ENCODE measurements around the gene HECTD1.
"Not testable (repeated sequence)": the region's sequence is repeated elsewhere in the genome, so short reads cannot be mapped to it uniquely, and the experiment has no call there.

HECTD1 gene

DNA sequence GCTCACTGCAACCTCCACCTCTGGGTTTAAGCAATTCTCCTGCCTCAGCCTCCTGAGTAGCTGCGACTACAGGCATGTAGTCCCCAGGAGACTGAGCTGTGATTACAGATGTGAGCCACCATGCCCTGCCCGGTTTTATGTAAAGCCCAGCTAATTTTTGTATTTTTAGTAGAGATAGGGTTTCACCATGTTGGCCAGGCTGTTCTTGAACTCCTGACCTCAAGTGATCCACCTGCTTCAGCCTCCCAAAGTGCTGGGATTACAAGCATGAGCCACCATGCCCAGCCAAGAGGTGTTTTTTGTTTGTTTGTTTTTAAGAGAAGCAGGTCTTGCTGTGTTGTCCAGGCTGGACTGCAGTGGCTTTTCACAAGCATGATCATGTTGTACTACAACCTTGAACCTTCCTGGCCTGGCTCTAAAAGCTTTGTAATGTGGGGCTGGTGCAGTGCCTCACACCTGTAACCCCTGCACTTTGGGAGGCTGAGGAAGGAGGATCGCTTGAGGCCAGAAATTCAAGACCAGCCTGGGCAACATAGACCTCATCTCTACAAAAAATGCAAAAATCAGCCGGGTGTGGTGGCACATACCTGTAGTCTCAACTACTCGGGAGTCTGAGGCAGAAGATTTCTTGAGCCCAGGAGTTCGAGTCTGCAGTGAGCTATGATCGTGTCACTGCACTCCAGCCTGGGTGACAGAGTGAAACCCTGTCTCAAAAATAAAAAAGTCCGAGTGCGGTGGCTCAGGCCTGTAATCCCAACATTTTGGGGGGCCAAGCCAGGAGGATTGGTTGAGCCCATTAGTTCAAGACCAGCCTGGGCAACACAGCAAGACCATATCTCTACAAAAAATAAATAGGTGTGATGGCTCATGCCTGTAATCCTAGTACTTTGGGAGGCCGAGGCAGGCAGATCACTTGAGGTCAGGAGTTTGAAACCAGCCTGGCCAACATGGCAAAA lies 113.4 kb downstream of the HECTD1 start:
- not testable (repeated sequence) for DNase-seq

GRCh38 chr14:31092160-31092708 lies 115.4 kb downstream of the HECTD1 start:
- DNase-seq, result no peak

DNA sequence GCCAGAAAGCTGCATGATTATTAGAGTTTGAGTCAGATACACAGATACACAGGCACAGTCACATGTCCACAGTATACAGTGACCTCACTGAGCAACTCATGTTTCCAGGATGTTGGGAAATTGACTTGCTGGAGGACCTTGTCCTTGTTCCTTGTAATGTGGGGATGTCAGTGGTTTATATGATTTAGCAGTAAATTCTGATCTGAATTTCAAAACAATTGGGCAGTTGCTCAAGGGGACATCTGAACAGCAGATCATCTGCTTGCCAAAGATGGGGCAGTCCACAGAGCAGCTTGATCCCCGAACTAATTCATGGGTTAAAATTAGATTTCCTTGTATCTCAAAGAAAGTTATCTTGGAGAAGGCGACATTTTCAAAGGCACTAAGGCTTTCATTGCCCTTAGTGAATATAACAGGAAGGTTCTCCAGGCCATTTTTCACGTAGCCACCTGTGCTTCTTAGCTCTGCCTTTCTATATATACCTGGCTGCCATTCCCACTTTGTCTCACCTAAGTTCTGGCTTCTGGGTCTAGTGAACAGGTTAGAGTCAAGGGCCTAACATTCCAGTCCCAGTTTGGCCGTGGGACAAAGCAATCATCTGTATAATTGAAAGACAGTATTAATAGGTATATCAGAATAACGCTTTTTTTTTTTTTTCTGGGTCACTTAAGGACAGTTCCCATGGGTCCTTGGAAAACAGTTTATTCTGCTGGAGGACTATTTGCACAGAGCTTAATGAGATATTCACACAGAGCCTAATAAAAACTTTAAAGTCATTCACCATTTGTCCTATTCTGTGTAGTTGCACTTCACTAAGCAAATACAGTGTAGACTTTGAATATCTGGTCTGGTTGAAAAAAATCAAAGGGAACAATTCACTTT lies 116.5 kb downstream of the HECTD1 start:
- DNase-seq, result peak in 2 of 56 donors; percentile 3 to 8

GRCh38 chr14:31086466-31086865 lies 121.1 kb downstream of the HECTD1 start:
- DNase-seq, result not testable (repeated sequence)

- DNase-seq, result no peak
Measured at GRCh38 chr14:31085027-31085426, 122.6 kb downstream of the HECTD1 start.

GRCh38 chr14:31084385-31084784 lies 123.2 kb downstream of the HECTD1 start:
- DNase-seq, result no peak

GRCh38 chr14:31083781-31084180 lies 123.8 kb downstream of the HECTD1 start:
- DNase-seq, result no peak

GRCh38 chr14:31080484-31080883 lies 127.1 kb downstream of the HECTD1 start:
- no peak for DNase-seq

- no peak for DNase-seq
Measured at GRCh38 chr14:31080056-31080455, 127.5 kb downstream of the HECTD1 start.

DNA sequence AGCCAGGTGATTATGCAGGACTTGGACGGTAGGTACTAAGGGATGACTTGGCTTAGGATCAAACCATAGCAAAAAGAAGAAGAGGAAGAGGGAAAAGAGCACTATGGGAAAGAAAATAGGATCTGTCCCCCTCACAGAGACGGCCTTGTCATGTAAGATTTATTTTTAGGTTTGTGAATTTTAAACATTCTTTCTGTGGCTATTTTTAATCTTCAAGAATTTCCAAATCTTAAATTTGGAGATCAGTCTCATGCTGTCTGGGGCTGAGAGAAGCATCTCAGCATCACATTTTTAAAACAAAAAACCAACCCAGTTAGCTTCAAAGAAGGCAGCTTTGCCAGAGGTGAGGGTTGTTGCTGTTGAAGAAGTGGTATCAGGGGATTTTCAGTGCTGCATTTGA lies 128.8 kb downstream of the HECTD1 start:
- DNase-seq, result no peak

- DNase-seq, result no peak
Measured at GRCh38 chr14:31075144-31075543, 132.4 kb downstream of the HECTD1 start.

DNA sequence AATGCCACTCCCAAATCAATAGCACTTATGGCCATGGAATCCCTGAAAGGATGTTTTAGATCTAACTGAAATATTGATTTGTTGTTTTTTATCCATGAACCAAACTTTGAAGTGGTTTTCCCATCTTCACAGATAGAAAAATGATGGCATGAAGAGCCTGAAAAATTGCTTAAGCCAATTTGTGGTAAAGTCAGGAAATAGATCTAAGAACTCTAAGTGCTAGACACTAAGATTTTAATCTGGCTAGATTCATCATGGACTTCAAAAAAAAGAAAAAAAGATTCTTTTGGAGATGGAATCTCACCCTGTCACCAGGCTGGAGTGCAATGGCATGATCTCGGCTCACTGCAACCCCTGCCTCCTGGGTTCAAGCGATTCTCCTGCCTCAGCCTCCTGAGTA lies 136.4 kb downstream of the HECTD1 start:
- DNase-seq, result no peak

DNA sequence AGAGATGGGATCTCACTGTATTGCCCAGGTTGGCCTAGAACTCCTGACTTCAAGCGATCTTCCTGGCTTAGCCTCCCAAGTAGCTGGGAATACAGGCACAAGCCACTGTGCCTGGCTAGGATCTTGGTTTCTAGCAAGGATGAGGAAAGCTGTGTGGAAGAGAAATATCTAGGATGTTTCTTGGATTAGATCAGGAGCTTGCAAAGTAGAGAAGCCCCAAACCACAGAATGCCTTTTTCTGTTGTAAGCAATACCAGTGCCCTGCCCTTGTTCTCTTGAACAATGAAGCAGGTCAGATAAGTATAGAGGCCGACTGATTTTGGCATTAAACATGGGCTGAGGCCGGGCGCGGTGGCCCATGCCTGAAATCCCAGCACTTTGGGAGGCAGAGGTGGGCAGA lies 137.2 kb downstream of the HECTD1 start:
- DNase-seq, result no peak

GRCh38 chr14:31069343-31069742 lies 138.2 kb downstream of the HECTD1 start:
- no peak for DNase-seq

GRCh38 chr14:31068235-31068634 lies 139.4 kb downstream of the HECTD1 start:
- no peak for DNase-seq

DNA sequence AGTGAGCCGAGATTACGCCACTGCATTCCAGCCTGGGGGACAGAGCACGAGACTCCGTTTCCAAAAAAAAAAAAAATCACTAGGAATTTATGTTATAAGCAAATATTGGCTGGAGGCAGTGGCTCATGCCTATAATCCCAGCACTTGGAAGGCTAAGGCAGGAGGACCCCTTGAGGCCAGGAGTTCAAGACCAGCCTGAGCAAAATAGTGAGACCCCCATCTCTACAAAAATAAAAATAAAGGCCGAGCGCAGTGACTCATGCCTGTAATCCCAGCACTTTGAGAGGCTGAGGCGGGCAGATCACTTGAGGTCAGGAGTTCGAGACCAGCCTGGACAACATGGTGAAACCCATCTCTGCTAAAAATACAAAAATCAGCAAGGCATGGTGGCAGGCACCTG lies 144.7 kb downstream of the HECTD1 start:
- DNase-seq, result not testable (repeated sequence)

DNA sequence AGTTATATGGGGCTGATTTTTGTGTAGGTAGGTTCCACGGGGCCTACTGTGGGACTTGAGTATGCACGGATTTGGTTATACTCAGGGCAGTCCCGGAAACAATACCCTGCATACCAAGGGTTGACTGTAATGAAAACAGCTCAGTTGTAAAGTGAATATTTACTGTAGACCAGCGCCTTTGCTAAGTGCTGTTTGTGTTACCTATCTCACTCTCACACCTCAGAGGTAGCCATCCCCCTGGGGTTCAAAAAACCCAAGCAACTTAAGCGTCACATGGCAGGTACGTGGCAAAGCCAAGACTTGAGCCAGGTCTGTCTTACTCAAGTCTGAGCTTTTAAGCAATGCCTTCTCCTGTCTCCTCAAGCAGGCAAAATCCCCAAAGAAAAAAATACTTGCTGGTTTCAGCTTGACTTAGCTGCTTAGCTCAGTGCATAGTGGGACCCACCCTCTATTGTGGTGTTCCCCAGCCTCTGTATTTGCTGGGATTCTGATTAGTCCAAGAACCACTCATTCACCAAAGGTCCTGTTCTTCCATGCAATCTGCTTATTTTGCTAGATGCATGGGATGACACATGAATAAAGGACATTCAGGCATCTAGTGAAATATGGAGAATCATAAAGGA lies 147.2 kb downstream of the HECTD1 start:
- no peak for DNase-seq

- DNase-seq, result no peak
Measured at GRCh38 chr14:31059152-31059924, 148.3 kb downstream of the HECTD1 start.

- no peak for DNase-seq
Measured at GRCh38 chr14:31057701-31058364, 149.8 kb downstream of the HECTD1 start.

DNA sequence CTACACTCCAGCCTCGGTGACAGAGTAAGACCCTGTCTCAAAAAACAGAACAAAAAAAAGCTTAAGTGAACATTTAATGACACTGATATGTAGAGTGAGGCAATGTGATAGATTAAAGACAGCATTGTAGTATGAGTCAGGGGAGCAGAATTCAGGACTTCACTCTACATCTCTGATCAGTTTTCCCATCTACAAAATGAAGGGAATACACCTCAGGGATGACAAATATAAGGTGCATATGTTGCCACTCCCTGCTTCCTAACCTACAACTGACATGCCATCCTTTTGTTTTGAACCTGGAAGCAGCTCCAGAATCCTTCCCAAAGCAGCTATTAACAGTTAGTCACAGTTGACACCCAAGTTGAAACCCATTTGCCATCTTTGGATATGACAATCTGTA lies 150.6 kb downstream of the HECTD1 start:
- DNase-seq, result no peak
